GOT3 (cell line): ENCODE measurements around the gene EID3.
"Not testable (repeated sequence)": the region's sequence is repeated elsewhere in the genome, so short reads cannot be mapped to it uniquely, and the experiment has no call there.

Source experiments
- DNase-seq: peaks from one replicate; lab custom pipeline; 2025; ENCODE audit warnings: mixed read lengths; lab: John Stamatoyannopoulos, UW

Gene EID3

DNA sequence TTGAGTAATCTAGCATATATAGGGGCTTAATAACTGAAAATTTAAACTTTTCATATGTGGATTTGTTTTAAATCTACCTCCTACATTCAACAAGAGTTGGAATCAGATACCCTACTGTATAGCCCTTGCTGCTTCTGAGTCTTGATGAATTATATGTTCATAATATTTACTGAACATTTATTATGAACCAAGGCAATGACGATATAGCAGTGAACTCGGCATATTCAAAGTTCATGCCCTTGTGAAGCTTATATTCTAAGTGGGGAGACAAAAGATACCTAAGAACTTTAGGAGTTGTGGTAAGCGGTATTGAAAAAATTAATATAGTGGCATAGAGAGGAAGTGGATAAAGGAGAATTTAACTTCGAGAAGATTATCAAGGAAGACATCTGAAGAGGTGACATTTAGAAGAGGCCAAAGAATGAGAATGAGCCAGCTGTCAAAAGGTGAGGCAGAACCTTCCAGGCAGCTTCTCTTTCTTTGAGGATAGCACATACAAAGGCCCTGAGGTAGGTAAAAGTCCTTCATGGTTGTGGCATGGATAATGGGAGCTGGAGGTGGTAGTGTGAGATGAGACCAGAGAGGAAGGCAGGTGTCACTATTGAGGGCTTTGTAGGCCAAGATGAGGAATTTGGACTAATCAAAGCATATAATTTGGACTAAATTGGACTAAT lies 10.2 kb downstream of the EID3 start:
- DNase-seq, result no peak

DNA sequence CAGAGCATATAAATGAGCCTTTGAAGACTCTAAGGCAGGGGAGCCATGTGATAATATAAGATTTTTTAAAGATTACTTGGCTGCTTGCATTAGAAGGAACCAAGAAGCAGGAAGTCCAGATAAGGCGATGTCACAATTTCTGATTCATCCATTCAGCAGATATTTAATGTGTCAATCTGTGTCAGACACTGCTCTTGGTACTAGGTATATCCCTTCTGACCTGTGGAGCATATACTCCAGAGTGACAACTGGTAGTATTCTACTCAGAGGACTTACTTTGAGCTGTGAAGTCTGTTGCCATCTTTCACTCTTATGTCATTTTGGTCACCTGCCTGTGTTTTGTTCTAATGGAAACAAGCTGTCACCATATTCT lies 10.7 kb downstream of the EID3 start:
- DNase-seq, result no peak

DNA sequence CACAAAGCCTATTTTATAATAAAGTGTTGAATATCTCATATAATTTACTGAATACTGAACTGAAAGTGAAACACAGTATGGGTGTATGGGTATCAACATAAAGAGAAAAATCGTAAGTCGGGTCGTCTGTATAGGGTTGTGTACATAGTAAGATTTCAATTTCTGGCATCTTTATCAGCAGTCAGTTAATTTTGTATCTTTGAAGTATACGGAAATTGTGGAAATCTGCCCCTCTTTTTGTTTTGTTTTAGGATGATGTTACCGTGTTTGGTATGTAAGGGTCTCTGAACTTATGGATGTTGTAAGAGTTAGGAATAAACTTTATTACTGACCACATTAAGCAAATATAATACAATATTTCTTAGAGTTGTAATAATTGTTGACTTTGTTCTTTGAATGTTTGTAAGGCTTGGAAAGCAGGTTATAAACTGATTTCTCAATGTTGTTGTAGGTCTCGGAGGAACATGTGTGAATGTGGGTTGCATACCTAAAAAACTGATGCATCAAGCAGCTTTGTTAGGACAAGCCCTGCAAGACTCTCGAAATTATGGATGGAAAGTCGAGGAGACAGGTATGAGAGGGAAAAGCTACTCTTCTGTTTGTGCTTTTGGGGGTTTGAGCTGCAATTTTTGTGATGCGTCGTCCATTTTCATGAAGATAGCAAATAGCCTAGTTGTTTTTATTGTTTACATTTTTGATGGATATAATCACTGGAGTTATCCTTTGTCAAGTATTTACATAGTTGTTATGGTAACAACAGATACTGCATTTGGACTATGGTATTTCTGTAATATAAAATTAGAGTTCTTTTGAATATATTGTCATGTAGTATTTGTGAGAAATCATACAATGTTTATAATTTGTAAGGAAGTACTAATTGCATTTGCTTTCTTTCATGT lies 12.0 kb downstream of the EID3 start:
- DNase-seq, result no peak

DNA sequence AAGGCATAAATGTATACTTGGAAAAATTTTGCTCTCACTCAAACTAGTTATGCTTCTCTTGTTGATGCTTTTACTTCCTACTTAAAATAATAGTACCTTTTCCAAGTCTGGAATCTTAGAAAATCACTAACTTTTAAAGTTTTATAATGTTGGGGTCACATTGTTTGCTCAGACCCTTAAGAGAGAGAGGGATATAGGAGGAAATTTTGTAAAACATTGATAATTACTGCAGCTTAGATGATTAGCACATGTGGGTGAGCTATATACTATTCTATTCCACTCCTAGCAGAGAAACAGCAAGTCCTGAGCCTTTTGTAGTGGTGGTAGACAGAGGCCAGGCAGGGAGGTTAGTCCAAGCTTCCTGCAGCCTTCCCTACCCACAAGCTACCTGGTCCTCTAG lies 13.4 kb downstream of the EID3 start:
- no peak for DNase-seq

GRCh38 chr12:104317538-104318210 lies 14.1 kb downstream of the EID3 start:
- no peak for DNase-seq

DNA sequence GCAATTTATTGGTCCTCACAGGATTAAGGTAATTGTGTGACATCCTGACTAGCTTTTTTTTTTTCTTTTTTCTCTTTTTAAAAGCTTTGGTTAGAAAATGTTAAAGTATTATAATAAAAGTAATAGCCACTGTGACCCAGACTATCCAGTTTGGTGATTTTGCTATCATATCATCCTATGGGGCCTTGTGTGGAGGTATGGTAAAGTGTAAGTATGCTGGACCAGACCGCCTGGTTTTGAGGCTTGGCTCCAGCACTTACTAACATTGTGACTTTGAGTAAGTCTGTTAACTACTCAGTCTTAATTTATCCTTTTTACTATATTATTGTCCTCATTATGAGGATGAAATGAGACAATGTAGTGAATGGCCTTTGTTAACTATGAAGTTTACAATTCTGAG lies 15.5 kb downstream of the EID3 start:
- no peak for DNase-seq

DNA sequence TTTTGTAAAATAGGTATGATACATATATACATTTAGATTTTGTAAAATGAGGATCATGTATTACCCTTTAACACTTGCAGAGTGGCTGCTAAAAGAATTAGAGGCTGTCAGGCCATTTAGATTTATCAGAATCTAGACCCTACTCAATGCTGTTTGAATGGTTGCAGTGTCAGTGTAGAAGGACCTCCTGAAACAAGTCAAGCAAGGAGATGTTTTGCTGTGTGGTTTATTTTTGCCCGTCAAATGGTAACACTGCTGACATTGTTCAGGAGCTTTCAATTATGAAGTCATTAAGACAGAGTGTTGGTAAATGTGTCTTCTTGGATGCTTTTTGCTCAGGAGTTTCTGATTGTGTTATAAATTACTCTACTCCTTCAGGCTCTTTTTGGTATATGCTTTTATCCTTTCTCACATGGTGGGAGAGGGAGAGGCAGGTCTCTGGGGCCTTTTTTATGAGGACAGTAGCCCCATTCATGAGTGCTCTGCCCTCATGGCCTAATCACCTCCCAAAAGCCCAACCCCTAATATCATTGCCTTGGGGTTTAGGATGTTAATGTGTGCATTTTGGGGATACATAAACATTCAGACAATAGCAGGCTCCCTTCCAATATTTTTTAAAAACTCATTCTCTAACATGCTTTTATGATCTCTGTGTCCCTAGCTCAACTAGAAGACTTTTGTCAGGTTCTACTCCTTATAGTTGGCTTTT lies 16.5 kb downstream of the EID3 start:
- DNase-seq, result no peak

GRCh38 chr12:104320627-104321024 lies 17.1 kb downstream of the EID3 start:
- no peak for DNase-seq

- DNase-seq, result no peak
Measured at GRCh38 chr12:104321949-104322348, 18.4 kb downstream of the EID3 start.

DNA sequence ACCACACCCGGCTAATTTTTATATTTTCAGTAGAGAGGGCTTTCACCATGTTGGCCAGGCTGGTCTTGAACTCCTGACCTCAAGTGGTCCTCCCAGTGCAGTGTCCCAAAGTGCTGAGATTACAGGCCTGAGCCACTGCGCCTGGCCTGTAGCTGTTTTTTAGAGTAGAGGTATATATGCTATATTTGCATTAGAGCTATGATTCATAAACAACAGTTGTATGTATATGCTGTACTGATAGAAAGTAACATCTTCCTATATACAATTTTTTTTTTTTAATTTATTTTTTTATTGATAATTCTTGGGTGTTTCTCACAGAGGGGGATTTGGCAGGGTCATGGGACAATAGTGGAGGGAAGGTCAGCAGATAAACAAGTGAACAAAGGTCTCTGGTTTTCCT lies 19.0 kb downstream of the EID3 start:
- not testable (repeated sequence) for DNase-seq

DNA sequence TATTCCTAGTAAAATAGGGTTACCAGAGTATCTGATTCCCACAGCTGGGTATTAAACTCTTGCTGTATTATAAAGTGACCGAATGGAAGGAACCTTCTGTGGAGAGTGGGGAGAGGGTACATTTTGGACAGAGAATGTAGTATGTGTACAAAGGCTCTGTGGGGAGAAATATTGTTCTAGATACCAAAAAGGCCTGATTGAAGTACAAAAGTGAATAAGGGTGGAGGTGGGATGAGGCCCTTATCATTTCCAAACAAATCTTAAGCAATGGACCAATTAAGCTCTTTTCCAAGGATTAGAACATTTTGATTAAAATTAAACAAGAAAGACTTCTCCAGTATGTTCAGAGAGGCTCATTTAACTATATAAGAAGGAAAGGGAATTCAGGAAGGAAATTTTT lies 20.4 kb downstream of the EID3 start:
- no peak for DNase-seq

- DNase-seq, result not testable (repeated sequence)
Measured at GRCh38 chr12:104328278-104328677, 24.7 kb downstream of the EID3 start.

DNA sequence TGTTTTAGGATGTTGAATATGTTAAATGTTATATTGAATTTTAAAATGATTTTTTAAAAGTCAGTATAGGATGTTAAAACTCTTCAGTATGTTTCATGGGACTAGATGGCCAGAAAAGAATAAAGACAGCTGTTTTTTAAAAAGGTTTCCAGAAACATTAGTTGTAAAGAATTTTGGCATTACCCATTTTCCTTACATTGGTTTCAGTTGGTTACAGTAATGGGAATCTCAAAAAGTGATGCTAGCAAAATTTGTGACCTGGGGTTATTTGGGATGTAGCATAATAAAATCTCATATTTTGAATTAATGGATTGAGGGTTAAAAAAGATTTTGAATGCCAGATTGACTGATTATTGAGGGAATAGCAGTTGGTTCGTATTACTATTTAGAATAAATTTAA lies 25.3 kb downstream of the EID3 start:
- no peak for DNase-seq

DNA sequence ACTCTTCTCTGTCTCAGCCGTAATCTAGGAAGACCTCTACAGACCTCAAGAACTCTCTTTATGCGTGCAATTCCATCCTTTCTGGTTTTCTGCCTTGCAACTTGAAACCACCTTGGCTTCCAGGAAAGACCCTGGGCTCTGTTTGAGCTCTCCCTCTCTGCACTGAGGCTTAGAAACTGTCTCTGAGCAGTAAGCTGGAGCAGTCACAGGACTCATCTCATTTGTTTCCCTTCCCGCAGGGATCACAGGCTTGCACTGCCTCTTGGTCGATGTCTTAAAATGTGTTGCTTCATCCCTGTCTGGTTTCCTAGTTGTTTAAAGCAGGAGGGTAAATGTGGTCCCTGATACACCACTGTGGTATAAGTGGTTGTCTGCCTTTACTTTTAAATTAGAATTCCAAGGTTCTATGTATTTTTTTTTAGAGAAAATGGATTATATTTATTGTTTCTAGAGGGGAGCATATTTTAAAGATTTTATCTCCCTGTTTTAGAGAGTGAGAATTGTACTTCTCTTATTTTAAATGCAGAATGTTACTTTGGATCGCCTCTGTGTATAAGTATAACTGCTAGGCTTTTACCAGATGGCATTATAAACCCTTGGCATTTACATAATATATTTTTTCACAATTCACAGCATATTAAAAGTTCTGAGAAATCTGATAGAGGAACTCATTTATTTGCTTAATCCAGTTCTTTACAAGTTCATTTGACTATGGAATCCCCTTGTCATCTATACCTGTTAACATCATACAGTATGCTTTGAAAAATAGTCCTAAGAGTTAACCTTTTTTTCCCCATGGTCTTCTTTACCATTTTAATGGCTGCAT lies 26.4 kb downstream of the EID3 start:
- DNase-seq, result no peak

- no peak for DNase-seq
Measured at GRCh38 chr12:104331376-104331775, 27.8 kb downstream of the EID3 start.

DNA sequence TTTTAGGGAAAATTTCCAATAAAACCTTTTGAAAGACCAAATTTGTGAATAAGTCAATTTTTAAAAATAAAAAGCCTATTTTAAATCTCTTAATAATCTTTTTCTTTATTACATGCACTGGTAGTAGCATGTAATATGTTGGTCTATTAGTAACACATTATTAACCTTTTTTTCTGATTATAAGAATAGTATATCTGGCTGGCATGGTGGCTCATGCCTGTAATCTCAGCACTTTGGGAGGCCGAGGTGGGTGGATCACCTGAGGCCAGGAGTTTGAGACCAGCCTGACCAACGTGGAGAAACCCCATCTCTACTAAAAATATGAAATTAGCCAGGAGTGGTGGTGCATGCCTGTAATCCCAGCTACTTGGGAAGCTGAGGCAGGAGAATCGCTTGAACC lies 28.7 kb downstream of the EID3 start:
- not testable (repeated sequence) for DNase-seq

DNA sequence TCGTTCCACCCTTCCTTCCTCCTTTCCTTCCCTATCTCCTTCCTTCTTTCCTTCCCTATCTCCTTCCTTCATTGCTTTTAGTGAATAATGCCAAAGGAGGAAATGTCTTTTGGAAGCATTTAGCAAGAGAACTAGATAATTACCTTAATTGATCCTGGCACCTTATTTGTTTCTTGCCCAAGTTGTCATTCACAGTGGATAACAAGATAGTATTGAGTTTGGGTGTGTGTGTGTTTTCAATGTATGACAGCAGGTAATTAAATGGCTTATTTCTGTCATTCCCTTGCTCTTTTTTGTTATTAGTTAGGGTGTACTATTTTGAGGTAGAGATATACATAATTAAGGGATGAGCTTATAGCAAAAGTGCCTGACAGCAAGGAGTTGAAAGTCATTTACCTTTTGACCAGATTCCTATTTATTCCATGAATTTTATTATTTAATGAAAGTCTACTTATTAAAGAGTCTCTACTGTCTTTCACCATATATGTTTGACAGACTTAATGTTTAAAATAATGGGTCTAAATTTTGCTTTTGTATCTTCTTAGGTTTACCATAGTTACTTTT lies 30.2 kb downstream of the EID3 start:
- no peak for DNase-seq

DNA sequence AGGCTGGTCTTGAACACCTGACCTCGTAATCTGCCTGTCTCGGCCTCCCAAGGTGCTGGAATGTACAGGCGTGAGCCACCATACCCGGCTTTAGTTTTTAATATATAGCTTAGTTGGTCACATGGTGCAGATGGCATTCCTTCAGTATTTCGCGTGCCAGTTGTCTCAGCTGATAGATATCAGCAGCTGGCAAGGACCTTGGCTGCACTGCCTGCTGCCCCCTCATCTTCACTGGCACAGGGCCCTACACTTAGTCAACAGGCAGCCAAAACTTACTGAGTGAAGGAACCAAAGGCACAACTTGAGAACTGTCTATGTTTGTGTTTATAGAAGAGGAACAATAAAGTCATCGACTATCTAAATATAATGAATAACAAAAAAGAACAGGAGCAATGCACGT lies 31.0 kb downstream of the EID3 start:
- no peak for DNase-seq

GRCh38 chr12:104336115-104336514 lies 32.6 kb downstream of the EID3 start:
- no peak for DNase-seq

- no peak for DNase-seq
Measured at GRCh38 chr12:104337030-104337558, 33.6 kb downstream of the EID3 start.

DNA sequence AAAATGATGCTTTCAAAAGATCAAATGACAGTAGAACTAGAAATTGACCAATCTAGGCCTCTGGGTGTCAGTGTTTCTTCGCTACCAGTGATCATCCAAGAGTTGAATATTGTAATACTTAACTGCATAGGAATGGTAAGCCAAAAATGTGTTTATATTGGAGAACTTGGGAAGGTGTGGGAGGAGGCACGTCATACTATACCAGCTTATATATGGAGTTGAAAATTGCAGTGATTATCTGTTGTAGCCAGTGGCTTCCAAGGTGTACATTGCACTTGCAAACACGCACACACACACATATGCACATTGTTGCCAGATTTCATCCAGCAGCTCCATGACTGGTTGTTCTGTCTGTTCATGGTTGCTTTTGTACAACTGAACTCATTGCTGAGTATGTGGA lies 36.1 kb downstream of the EID3 start:
- no peak for DNase-seq
